GM23248 (cell line): ENCODE results near the gene ARHGAP26.

Experiments used
- EZH2 ChIP-seq: fragments of 200-600 bp; sonication (generic); IDR thresholded peaks from 2 replicates; pipeline ENCODE4 v1.6.1; 2018; ENCODE audit warnings: antibody characterized with exemption, mild to moderate bottlenecking; ENCODE audit not compliant: insufficient read depth, poor library complexity, severe bottlenecking
- EZH2phosphoT487 ChIP-seq: fragments of 200-600 bp; sonication (generic); IDR thresholded peaks from 2 replicates; pipeline ENCODE4 v1.6.1; 2018; ENCODE audit warnings: antibody characterized with exemption, moderate library complexity, mild to moderate bottlenecking, low read depth; ENCODE audit not compliant: insufficient read depth

DNA sequence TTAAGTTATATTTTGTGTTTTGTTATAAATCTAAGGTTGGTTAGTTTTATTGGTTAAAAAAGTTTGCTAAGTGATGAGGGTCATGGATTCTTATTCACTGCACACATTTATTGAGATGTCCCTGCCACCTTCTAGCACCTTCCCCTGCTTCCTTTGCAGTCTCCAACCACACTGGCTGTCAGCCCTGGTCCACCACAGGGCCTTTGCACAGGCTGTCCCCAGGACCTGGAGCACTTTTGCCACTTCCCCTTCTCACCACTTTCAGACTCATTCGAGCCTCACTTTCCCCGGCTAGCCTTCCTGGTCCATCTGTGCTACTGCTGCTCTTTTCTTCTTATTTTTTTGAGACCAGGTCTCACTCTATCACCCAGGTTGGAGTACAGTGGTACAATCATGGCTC lies 45.3 kb downstream of the ARHGAP26 start:
- TF ChIP-seq EZH2, result no peak
- TF ChIP-seq EZH2phosphoT487, result no peak
